GM21529 (cell line): Measurements from ENCODE around the gene ZNF429.
"Not testable (repeated sequence)": the region's sequence is repeated elsewhere in the genome, so short reads cannot be mapped to it uniquely, and the experiment has no call there.

Experiments used
- ATAC-seq: cut with Tn5 transposase; IDR thresholded peaks from one replicate; pipeline ENCODE4 v1.9.1; 2021; ENCODE audit not compliant: unreplicated experiment

The ZNF429 gene

GRCh38 chr19:21588065-21588601 is 82.7 kb downstream of the ZNF429 start:
- ATAC-seq, result no peak

- ATAC-seq, result no peak
Measured at GRCh38 chr19:21590867-21591266, 85.5 kb downstream of the ZNF429 start.

- no peak for ATAC-seq
Measured at GRCh38 chr19:21593008-21593481, 87.6 kb downstream of the ZNF429 start.

- ATAC-seq, result no peak
Measured at GRCh38 chr19:21593502-21593901, 88.1 kb downstream of the ZNF429 start.

- no peak for ATAC-seq
Measured at GRCh38 chr19:21593934-21594820, 88.8 kb downstream of the ZNF429 start.

- ATAC-seq, result no peak
Measured at GRCh38 chr19:21595185-21595584, 89.8 kb downstream of the ZNF429 start.

GRCh38 chr19:21602082-21602658 is 96.8 kb downstream of the ZNF429 start:
- ATAC-seq, result no peak

GRCh38 chr19:21602659-21603430 is 97.4 kb downstream of the ZNF429 start:
- ATAC-seq, result not testable (repeated sequence)

GRCh38 chr19:21603431-21604231 is 98.2 kb downstream of the ZNF429 start:
- no peak for ATAC-seq

GRCh38 chr19:21604351-21604926 is 99.0 kb downstream of the ZNF429 start:
- ATAC-seq, result no peak
